BE2C (cell line): ENCODE measurements around the gene FGF11.

Experiments
- DNase-seq: peaks from one replicate; pipeline ENCODE4 v3.0.0-alpha.2; 2020
- H3K27me3 ChIP-seq: fragments of 250-450 bp; sonication (Bioruptor Pico); 2 replicates; pipeline ENCODE4 v1.5.1; 2020; ENCODE audit warnings: mild to moderate bottlenecking
- H3K36me3 ChIP-seq: fragments of 250-450 bp; sonication (Bioruptor Pico); 2 replicates; pipeline ENCODE4 v1.5.1; 2020; ENCODE audit warnings: mild to moderate bottlenecking
- H3K4me1 ChIP-seq: fragments of 250-450 bp; sonication (Bioruptor Pico); 2 replicates; pipeline ENCODE4 v1.5.1; 2020
- H3K4me3 ChIP-seq: 2 replicates; pipeline ENCODE4 v1.5.1; 2011; ENCODE audit warnings: low read depth, low read length
- H3K9me3 ChIP-seq: fragments of 250-450 bp; sonication (Bioruptor Pico); 2 replicates; pipeline ENCODE4 v1.5.1; 2020
- CTCF ChIP-seq: IDR thresholded peaks from 2 replicates; pipeline ENCODE4 v1.5.1; 2012; ENCODE audit warnings: mild to moderate bottlenecking, low read depth, low read length

FGF11 gene

GRCh38 chr17:7475764-7476422, 36.6 kb downstream of the FGF11 start:
- H3K4me1 ChIP-seq, result no peaks in the 10 kb centered on the region
- no peaks in the 10 kb centered on the region for H3K9me3 ChIP-seq
- no peaks in the 10 kb centered on the region for H3K36me3 ChIP-seq
- TF ChIP-seq CTCF, result no peak
- H3K27me3 ChIP-seq, result no peaks in the 10 kb centered on the region
- DNase-seq, result no peak
- H3K4me3 ChIP-seq, result no peak overlapping the region

- no peaks in the 10 kb centered on the region for H3K4me1 ChIP-seq
- TF ChIP-seq CTCF, result no peak
- H3K9me3 ChIP-seq, result no peaks in the 10 kb centered on the region
- DNase-seq, result no peak
- H3K27me3 ChIP-seq, result no peaks in the 10 kb centered on the region
- H3K36me3 ChIP-seq, result no peaks in the 10 kb centered on the region
- no peak overlapping the region for H3K4me3 ChIP-seq
Measured at GRCh38 chr17:7476494-7476893, 37.2 kb downstream of the FGF11 start.

GRCh38 chr17:7476951-7477350, 37.6 kb downstream of the FGF11 start:
- DNase-seq, result no peak
- H3K36me3 ChIP-seq, result no peaks in the 10 kb centered on the region
- no peak overlapping the region for H3K4me3 ChIP-seq
- no peaks in the 10 kb centered on the region for H3K9me3 ChIP-seq
- no peak for TF ChIP-seq CTCF
- H3K4me1 ChIP-seq, result no peaks in the 10 kb centered on the region
- no peaks in the 10 kb centered on the region for H3K27me3 ChIP-seq

- Histone ChIP-seq H3K4me1 (no peaks in the 10 kb centered on the region), H3K27me3 (no peaks in the 10 kb centered on the region), H3K36me3 (no peaks in the 10 kb centered on the region), H3K4me3 (no peak overlapping the region), H3K9me3 (no peaks in the 10 kb centered on the region)
- DNase-seq, result no peak
- TF ChIP-seq CTCF, result no peak
Measured at GRCh38 chr17:7477392-7478275, 38.3 kb downstream of the FGF11 start.

GRCh38 chr17:7478276-7479212, 39.2 kb downstream of the FGF11 start:
- peak; percentile 29 for DNase-seq
- no peak for TF ChIP-seq CTCF
- no peaks in the 10 kb centered on the region for H3K27me3 ChIP-seq
- no peaks in the 10 kb centered on the region for H3K36me3 ChIP-seq
- no peaks in the 10 kb centered on the region for H3K9me3 ChIP-seq
- peak overlapping the region; percentile 58 for H3K4me3 ChIP-seq
- H3K4me1 ChIP-seq, result no peaks in the 10 kb centered on the region
